Fibroblast of villous mesenchyme (primary cell): ENCODE results near the gene ADAMTS5. TPM values are rescaled to one million over a fixed set of nuclear protein-coding genes. Genes with fewer than 3 reads are reported as not detected.

ENCODE experiments used
- DNase-seq: peaks from one replicate; pipeline ENCODE4 v3.0.0-alpha.2; 2010; ENCODE audit warnings: low read depth
- H3K4me3 ChIP-seq: 2 replicates; pipeline ENCODE4 v1.5.1; 2011; ENCODE audit warnings: low read depth, mild to moderate bottlenecking, low read length
- total RNA-seq: library from RNA; depleted of rRNA; stranded (reverse); fragments of >200 nt; gene quantifications from 2 replicates; pipeline ENCODE4 v1.2.3, GENCODE V29; 2012
- TF ChIP-seq, protein P1 (sequence below): IDR thresholded peaks from 2 replicates; pipeline ENCODE4 v1.5.1; 2012; ENCODE audit warnings: low read depth, mild to moderate bottlenecking, low read length; ENCODE audit not compliant: insufficient read depth

Gene ADAMTS5
- total RNA-seq, 1 donor = 28.5 TPM

DNA sequence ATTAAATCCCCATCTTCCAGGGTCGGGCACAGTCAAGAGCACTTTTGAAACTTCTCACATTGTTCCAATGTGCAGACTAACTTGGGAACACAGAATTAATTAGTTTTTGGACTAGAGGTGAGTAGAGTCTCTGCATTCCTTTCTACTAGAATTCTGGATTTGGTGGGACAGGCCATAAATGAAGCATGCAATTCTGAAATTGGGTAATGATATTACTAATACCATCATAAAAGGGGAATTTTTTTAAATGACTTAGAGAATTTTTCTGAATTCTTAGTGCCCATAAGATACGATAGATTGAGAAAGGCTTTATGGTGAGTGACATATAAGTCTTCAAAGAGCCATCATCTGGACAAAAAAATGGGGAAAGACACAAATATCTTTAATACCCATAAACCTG, 41.8 kb downstream of the ADAMTS5 start:
- H3K4me3 ChIP-seq = no peak overlapping the region
- TF ChIP-seq, protein P1, sequence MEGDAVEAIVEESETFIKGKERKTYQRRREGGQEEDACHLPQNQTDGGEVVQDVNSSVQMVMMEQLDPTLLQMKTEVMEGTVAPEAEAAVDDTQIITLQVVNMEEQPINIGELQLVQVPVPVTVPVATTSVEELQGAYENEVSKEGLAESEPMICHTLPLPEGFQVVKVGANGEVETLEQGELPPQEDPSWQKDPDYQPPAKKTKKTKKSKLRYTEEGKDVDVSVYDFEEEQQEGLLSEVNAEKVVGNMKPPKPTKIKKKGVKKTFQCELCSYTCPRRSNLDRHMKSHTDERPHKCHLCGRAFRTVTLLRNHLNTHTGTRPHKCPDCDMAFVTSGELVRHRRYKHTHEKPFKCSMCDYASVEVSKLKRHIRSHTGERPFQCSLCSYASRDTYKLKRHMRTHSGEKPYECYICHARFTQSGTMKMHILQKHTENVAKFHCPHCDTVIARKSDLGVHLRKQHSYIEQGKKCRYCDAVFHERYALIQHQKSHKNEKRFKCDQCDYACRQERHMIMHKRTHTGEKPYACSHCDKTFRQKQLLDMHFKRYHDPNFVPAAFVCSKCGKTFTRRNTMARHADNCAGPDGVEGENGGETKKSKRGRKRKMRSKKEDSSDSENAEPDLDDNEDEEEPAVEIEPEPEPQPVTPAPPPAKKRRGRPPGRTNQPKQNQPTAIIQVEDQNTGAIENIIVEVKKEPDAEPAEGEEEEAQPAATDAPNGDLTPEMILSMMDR = no peak
- DNase-seq = no peak

DNA sequence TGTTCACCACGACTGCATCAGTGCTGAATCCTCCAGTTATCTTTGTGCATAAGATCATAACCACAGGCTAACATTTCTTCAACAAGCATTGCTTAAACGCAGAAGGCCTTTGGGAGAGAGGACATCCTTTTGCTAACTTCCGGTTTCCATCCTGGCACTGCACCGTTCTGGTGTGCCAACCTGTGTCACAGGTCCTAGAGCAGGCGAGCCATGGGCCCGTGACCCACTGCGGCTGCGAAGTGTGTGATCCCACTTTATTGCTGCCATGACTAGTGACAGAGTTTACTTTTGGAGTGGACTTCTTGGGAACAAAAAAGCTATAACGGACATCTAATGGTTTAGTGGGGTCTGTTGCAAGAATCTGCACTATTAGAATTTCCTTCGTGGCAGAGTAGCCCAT, 42.9 kb downstream of the ADAMTS5 start:
- TF ChIP-seq, protein P1 = no peak
- DNase-seq = no peak

DNA sequence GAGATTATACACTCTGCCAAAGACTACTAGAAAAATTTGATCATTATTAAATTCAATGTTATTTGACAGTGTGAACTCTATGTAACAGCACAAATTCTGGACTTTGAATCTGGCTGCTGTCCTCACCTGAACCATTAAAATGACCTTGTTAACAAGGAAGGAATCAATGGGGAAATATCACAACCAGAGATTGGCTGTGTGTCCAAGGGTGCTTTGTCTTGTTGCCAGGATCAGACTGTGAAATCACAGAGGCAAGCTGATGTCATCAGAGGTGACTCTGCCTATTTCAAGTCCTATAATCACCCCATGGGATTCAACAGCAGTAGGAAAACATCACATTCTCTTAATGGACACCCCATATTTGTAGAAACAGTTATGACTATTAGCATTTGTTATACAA, 46.8 kb downstream of the ADAMTS5 start:
- H3K4me3 ChIP-seq = no peak overlapping the region
- DNase-seq = peak; percentile 43
- TF ChIP-seq, protein P1 = no peak

More for the DNA sequence above, 42.9 kb downstream of the ADAMTS5 start:
- no peak overlapping the region for H3K4me3 ChIP-seq

DNA sequence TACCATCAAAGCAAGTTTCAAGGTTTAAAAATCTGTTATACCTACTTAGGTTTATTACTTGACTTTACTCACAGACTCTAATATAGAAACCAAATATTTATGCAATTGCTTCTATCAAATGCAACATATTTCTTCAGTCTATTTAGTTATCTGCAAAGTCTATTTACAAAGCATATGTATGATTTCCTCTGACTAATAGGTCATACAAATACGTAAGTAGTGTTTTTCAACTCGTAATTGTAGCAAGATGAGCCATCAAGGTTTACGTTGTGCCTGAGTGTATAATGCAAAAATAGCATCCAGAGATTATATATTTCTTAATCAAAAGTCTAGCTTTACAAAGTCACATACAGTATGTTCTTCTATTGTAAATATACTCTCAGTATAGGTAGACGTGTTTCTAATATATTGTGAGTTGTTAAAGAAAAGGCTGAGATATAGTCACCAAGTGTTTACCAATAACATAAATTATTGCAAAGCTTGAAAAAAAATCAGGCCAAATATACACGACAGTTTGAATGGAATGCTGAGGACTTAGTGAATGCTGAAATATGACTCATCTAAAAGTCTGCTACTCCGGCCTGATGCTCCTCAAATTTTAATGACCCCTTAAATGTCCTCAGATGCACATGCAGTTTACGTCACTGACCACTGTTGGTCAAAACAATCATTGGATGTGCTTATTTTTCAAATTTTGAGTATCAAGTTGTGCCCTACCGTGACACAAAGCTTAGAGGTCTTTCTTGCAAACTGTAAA, 48.4 kb downstream of the ADAMTS5 start:
- DNase-seq = peak; percentile 92
- H3K4me3 ChIP-seq = no peak overlapping the region
- TF ChIP-seq, protein P1 = no peak

DNA sequence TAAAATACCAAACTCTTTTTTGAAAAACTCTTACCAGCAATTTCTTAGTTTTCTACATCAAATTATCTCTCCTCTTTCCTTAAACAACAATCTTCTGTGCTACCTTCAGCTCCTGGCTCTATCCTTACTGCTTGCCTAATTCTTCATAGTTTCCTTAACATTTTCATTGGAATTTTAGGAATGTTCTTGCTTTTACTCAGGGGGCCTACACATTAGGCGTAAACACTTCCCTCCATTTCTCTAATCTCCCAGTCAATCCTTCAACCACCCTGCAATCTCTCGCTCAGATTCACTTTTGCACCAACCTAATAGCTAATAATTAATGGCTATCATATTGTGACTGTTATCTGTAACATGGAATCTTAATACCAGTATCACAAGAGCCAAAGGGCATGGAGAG, 50.1 kb downstream of the ADAMTS5 start:
- no peak for DNase-seq
- no peak overlapping the region for H3K4me3 ChIP-seq
- TF ChIP-seq, protein P1 = no peak

DNA sequence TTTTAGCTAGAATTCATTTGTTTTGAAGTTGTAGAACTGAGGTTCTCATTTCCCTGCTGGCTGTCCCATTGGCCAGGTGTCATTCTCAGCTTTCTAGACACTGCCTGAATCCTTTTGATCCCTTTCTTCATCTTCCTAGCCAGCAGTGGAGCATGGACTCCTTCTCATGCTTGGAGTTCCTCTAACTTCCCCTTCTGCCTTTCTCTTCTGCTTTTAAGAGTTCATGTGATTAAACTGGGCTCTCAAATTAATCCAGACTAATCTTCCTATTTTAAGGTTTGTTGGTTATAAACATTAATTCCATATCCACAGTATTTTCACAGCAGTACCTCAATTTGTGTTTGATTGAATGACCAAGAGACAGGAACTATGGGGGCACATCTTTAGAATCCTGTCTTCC, 52.3 kb downstream of the ADAMTS5 start:
- H3K4me3 ChIP-seq = no peak overlapping the region
- DNase-seq = no peak
- TF ChIP-seq, protein P1 = no peak

DNA sequence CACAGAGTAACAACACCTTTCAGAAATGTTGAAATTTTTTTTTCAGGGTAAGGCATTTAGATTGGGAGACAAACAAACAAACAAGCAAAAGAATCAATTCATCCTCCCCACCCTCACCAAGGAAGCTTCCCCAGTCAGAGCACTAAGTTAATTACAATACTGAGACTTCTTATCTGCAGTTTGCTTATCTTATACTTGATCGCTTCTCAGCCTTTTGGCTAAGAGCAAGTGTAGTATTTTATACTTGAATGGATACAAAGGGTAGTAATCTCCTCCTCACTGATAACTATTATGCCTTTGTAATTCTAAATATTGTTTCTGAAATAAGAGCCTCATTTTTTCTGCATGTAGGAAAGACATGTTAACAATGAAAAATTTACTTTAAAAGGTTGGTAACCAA, 54.4 kb downstream of the ADAMTS5 start:
- DNase-seq = no peak
- no peak overlapping the region for H3K4me3 ChIP-seq
- TF ChIP-seq, protein P1 = no peak
